ENCODE data around the gene NHERF1. TPM values are rescaled to one million over a fixed set of nuclear protein-coding genes. Genes with fewer than 3 reads are reported as not detected.

The NHERF1 gene
- total and polyA plus RNA-seq, 2 donors (not counting 3 experiments of a cell fraction or from before 2014, with no cell fraction given): 24.4 to 26.9 TPM

DNA sequence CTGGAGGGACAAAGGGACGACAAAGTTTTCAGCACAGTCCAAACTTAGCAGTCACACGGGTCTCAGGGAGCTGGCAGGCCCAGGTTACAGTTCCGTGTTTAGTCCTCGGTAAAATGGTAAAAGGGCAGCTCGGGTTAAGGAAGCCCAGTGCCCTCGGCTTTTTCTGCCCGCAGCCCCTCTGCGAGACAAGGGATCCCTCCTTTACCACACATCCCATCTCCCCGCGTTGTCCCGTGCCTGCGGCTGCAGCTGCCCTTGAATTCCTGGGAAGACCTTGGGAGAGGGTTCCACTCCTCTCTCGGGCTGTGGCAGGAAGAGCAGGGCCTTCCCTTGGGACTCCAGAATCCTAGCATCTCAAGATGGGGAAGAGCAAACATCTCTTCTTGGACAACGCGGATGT, 18.6 kb upstream of the NHERF1 start:
- intact Hi-C loops (cut with micrococcal nuclease): no loop called here
- Histone ChIP-seq H3K9me3 (replicated peaks; ENCODE audit: control insufficient read depth, insufficient read depth, low read length) (no peaks in the 10 kb centered on the region), H3K9me1 (replicated peaks; ENCODE audit: control insufficient read depth, extremely low read depth, insufficient read depth, low read length) (no peaks in the 10 kb centered on the region), H2AFZ (ENCODE audit: low read depth, low read length) (no peak overlapping the region), H3K36me3 (ENCODE audit: control insufficient read depth in 2 of 2, extremely low read depth in 1 of 2, insufficient read depth in 2 of 2, low read length in 2 of 2) (no peaks in the 10 kb centered on the region), H3K4me1 (ENCODE audit: control insufficient read depth, extremely low read depth, insufficient read depth, low read length) (no peaks in the 10 kb centered on the region), H3K79me2 (ENCODE audit: control insufficient read depth, insufficient read depth, low read length) (no peaks in the 10 kb centered on the region), H3K9ac (replicated peaks; ENCODE audit: extremely low read depth, insufficient read depth, low read length) (no peak overlapping the region), H3K27ac (ENCODE audit: insufficient read depth, low read depth, low read length) (no peak overlapping the region), H3K4me2 (ENCODE audit: insufficient read depth, low read length) (no peak overlapping the region), H3K4me3 (replicated peaks in 1 of 3; ENCODE audit: insufficient read depth in 1 of 3, low read depth in 1 of 3, low read length in 3 of 3) (no peak overlapping the region), H4K20me1 (replicated peaks; ENCODE audit: control insufficient read depth, extremely low read depth, insufficient read depth, low read length) (no peaks in the 10 kb centered on the region), H3K27me3 (ENCODE audit: control insufficient read depth in 2 of 2, insufficient read depth in 2 of 2, low read length in 2 of 2) (no peaks in the 10 kb centered on the region)
- no peak for TF ChIP-seq POLR2AphosphoS5 (IDR thresholded peaks at IDR 0.05; ENCODE audit: insufficient read depth, low read depth, low read length)
- TF ChIP-seq POLR2A (IDR thresholded peaks at IDR 0.05; ENCODE audit: low read depth, low read length): no peak
- TF ChIP-seq FOS (IDR thresholded peaks at IDR 0.05; ENCODE audit: borderline replicate concordance, insufficient read depth, low read length): no peak
- no peak for TF ChIP-seq MAX (IDR thresholded peaks at IDR 0.05; ENCODE audit: insufficient read depth, insufficient read length)
- no peak for TF ChIP-seq EZH2 (IDR thresholded peaks at IDR 0.05; ENCODE audit: borderline replicate concordance, low read depth, low read length, severe bottlenecking)
- TF ChIP-seq JUN (IDR thresholded peaks at IDR 0.05; ENCODE audit: borderline replicate concordance, insufficient read depth, insufficient read length, low read depth): no peak
- TF ChIP-seq CTCF (IDR thresholded peaks at IDR 0.05; ENCODE audit: extremely low read depth in 1 of 2, insufficient read depth in 1 of 2, low read depth in 1 of 2, low read length in 2 of 2): no peak
- no peak for TF ChIP-seq GATA2 (IDR thresholded peaks at IDR 0.05; ENCODE audit: insufficient read depth, insufficient read length, low read depth, low read length)
- no peak for TF ChIP-seq MYC (IDR thresholded peaks at IDR 0.05; ENCODE audit: low read depth, low read length)
- FAIRE-seq (no peak), DNase-seq (ENCODE audit: low read depth, low spot score) (no peak)
- ChIA-PET CTCF (no interaction called here), POLR2A (no interaction called here)
- no TSS peak for BruUV-seq (replicated peaks)
- dilution Hi-C loops (cut with MboI; ENCODE audit: extremely low pct_ligation_motif_present, low sequenced_read_pairs): no loop called here
